ENCODE measurements around the gene PREX1. TPM values are rescaled to one million over a fixed set of nuclear protein-coding genes. Genes with fewer than 3 reads are reported as not detected.
A peak's percentile ranks its signal among the peaks of the same experiment; 100 is the strongest.

The PREX1 gene
- total RNA-seq, 1 donor from 2014 or later, result 248 TPM

GRCh38 chr20:48708116-48708515 lies 119.7 kb downstream of the PREX1 start:
- no peak for TF ChIP-seq CTCF (IDR thresholded peaks at IDR 0.05; ENCODE audit: unreplicated experiment)
- no peak for DNase-seq (ENCODE audit: low spot score)
- peak overlapping the region; percentile 28 for H3K27ac Mint-ChIP-seq (ENCODE audit: unreplicated experiment)

GRCh38 chr20:48706710-48707365 lies 121.0 kb downstream of the PREX1 start:
- Mint-ChIP-seq H3K9me3 (ENCODE audit: unreplicated experiment) (no peaks in the 10 kb centered on the region), H3K4me1 (ENCODE audit: unreplicated experiment) (peaks cover 47% of the 10 kb centered on the region), H3K27me3 (ENCODE audit: unreplicated experiment) (peaks cover 18% of the 10 kb centered on the region), H3K36me3 (ENCODE audit: low read depth, unreplicated experiment) (peaks cover 67% of the 10 kb centered on the region), H3K4me3 (ENCODE audit: unreplicated experiment) (peak overlapping the region; percentile 47), H3K27ac (ENCODE audit: unreplicated experiment) (peak overlapping the region; percentile 32)
- DNase-seq (ENCODE audit: low spot score), result no peak
- no peak for TF ChIP-seq CTCF (IDR thresholded peaks at IDR 0.05; ENCODE audit: unreplicated experiment)

More at GRCh38 chr20:48708116-48708515, 119.7 kb downstream of the PREX1 start:
- Mint-ChIP-seq H3K4me3 (ENCODE audit: unreplicated experiment) (peak overlapping the region; percentile 6), H3K27me3 (ENCODE audit: unreplicated experiment) (peaks cover 23% of the 10 kb centered on the region), H3K36me3 (ENCODE audit: low read depth, unreplicated experiment) (peaks cover 70% of the 10 kb centered on the region), H3K4me1 (ENCODE audit: unreplicated experiment) (peaks cover 54% of the 10 kb centered on the region), H3K9me3 (ENCODE audit: unreplicated experiment) (no peaks in the 10 kb centered on the region)

- DNase-seq (ENCODE audit: low spot score), result no peak
- TF ChIP-seq CTCF (IDR thresholded peaks at IDR 0.05; ENCODE audit: unreplicated experiment), result no peak
- H3K9me3 Mint-ChIP-seq (ENCODE audit: unreplicated experiment), result no peaks in the 10 kb centered on the region
- H3K36me3 Mint-ChIP-seq (ENCODE audit: low read depth, unreplicated experiment), result peaks cover 71% of the 10 kb centered on the region
- peaks cover 21% of the 10 kb centered on the region for H3K27me3 Mint-ChIP-seq (ENCODE audit: unreplicated experiment)
- peak overlapping the region; percentile 26 for H3K4me3 Mint-ChIP-seq (ENCODE audit: unreplicated experiment)
- no peak overlapping the region for H3K27ac Mint-ChIP-seq (ENCODE audit: unreplicated experiment)
- peaks cover 47% of the 10 kb centered on the region for H3K4me1 Mint-ChIP-seq (ENCODE audit: unreplicated experiment)
These were observed 121.6 kb downstream of the PREX1 start for GRCh38 chr20:48706116-48706656.

GRCh38 chr20:48705240-48706115 lies 122.3 kb downstream of the PREX1 start:
- peak overlapping the region; percentile 1 for H3K27ac Mint-ChIP-seq (ENCODE audit: unreplicated experiment)
- no peak for DNase-seq (ENCODE audit: low spot score)
- peaks cover 51% of the 10 kb centered on the region for H3K4me1 Mint-ChIP-seq (ENCODE audit: unreplicated experiment)
- peak overlapping the region; percentile 38 for H3K4me3 Mint-ChIP-seq (ENCODE audit: unreplicated experiment)
- TF ChIP-seq CTCF (IDR thresholded peaks at IDR 0.05; ENCODE audit: unreplicated experiment), result no peak
- H3K9me3 Mint-ChIP-seq (ENCODE audit: unreplicated experiment), result no peaks in the 10 kb centered on the region
- H3K27me3 Mint-ChIP-seq (ENCODE audit: unreplicated experiment), result peaks cover 19% of the 10 kb centered on the region
- peaks cover 72% of the 10 kb centered on the region for H3K36me3 Mint-ChIP-seq (ENCODE audit: low read depth, unreplicated experiment)
